Peyer's patch (tissue), 4 donors: ENCODE measurements around the gene TAF5L.

ENCODE experiments used
- POLR2A ChIP-seq, 2 donors: fragments of 450-650 bp; IDR thresholded peaks; one replicate each; pipeline ENCODE4 v1.5.1; 2017; ENCODE audit warnings: antibody characterized with exemption in 2 of 2, mild to moderate bottlenecking in 2 of 2, moderate library complexity in 2 of 2
- TF ChIP-seq, protein P1 (sequence below), 6 experiments: fragments of 450-650 bp in 4 of 6; fragments of 200-600 bp in 2 of 6; sonication (generic) in 1 of 6; IDR thresholded peaks; one replicate each; pipeline ENCODE4 v1.5.1; 2017 to 2019; ENCODE audit warnings: antibody characterized with exemption in 6 of 6, mild to moderate bottlenecking in 3 of 6, moderate library complexity in 1 of 6

DNA sequence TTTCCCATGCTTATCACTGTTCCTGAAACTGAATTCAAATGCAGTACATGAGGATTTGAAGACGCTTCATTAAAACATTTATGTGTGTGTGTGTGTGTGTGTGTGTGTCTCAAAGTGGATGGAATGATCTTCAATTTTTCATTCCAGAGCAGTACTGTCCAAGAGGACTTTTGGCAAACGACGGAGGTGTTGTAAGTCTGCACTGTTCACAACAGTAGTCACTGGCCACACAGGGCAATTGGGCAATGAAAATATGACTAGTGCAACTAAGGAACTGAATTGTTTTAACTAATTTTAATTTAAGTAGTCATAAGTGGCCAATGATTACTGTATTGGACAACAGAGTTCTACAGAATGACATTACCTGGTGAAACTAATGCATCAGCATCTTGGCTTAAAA is 5.0 kb downstream of the TAF5L start:
- TF ChIP-seq, protein P1, sequence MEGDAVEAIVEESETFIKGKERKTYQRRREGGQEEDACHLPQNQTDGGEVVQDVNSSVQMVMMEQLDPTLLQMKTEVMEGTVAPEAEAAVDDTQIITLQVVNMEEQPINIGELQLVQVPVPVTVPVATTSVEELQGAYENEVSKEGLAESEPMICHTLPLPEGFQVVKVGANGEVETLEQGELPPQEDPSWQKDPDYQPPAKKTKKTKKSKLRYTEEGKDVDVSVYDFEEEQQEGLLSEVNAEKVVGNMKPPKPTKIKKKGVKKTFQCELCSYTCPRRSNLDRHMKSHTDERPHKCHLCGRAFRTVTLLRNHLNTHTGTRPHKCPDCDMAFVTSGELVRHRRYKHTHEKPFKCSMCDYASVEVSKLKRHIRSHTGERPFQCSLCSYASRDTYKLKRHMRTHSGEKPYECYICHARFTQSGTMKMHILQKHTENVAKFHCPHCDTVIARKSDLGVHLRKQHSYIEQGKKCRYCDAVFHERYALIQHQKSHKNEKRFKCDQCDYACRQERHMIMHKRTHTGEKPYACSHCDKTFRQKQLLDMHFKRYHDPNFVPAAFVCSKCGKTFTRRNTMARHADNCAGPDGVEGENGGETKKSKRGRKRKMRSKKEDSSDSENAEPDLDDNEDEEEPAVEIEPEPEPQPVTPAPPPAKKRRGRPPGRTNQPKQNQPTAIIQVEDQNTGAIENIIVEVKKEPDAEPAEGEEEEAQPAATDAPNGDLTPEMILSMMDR (IDR thresholded peaks at IDR 0.05): no peak
- no peak for TF ChIP-seq POLR2A (IDR thresholded peaks at IDR 0.05)
